ENCODE data around the gene CAPN5.

Gene CAPN5

GRCh38 chr11:77063407-77063806 is 3.4 kb upstream of the CAPN5 start:
- DNase-seq (ENCODE audit: low read depth) = no peak
- TF ChIP-seq CTCF (IDR thresholded peaks at IDR 0.05; ENCODE audit: control insufficient read depth, extremely low read depth, insufficient read depth) = no peak

GRCh38 chr11:77063861-77064260 is 2.9 kb upstream of the CAPN5 start:
- DNase-seq (ENCODE audit: low read depth) = no peak
- no peak for TF ChIP-seq CTCF (IDR thresholded peaks at IDR 0.05; ENCODE audit: control insufficient read depth, extremely low read depth, insufficient read depth)
- no peak overlapping the region for H3K4me3 ChIP-seq (ENCODE audit: low read depth, low read length)

More at GRCh38 chr11:77063407-77063806, 3.4 kb upstream of the CAPN5 start:
- no peak overlapping the region for H3K4me3 ChIP-seq (ENCODE audit: low read depth, low read length)

- DNase-seq (ENCODE audit: low read depth) = no peak
- no peak overlapping the region for H3K4me3 ChIP-seq (ENCODE audit: low read depth, low read length)
- no peak for TF ChIP-seq CTCF (IDR thresholded peaks at IDR 0.05; ENCODE audit: control insufficient read depth, extremely low read depth, insufficient read depth)
Observed at GRCh38 chr11:77064648-77065217, 2.0 kb upstream of the CAPN5 start.

- no peak overlapping the region for H3K4me3 ChIP-seq (ENCODE audit: low read depth, low read length)
- TF ChIP-seq CTCF (IDR thresholded peaks at IDR 0.05; ENCODE audit: control insufficient read depth, extremely low read depth, insufficient read depth) = no peak
- no peak for DNase-seq (ENCODE audit: low read depth)
Observed at GRCh38 chr11:77065878-77066228, 918 bp upstream of the CAPN5 start.

- H3K4me3 ChIP-seq (ENCODE audit: low read depth, low read length) = peak overlapping the region; percentile 60
- no peak for DNase-seq (ENCODE audit: low read depth)
- no peak for TF ChIP-seq CTCF (IDR thresholded peaks at IDR 0.05; ENCODE audit: control insufficient read depth, extremely low read depth, insufficient read depth)
Observed at GRCh38 chr11:77067861-77068443, 1.2 kb downstream of the CAPN5 start.

- DNase-seq (ENCODE audit: low read depth) = no peak
- TF ChIP-seq CTCF (IDR thresholded peaks at IDR 0.05; ENCODE audit: control insufficient read depth, extremely low read depth, insufficient read depth) = no peak
- no peak overlapping the region for H3K4me3 ChIP-seq (ENCODE audit: low read depth, low read length)
Observed at GRCh38 chr11:77068457-77069335, 1.9 kb downstream of the CAPN5 start.

All from LNCaP clone FGC (cell line).